ENCODE data around the gene ENTPD7.

The ENTPD7 gene

DNA sequence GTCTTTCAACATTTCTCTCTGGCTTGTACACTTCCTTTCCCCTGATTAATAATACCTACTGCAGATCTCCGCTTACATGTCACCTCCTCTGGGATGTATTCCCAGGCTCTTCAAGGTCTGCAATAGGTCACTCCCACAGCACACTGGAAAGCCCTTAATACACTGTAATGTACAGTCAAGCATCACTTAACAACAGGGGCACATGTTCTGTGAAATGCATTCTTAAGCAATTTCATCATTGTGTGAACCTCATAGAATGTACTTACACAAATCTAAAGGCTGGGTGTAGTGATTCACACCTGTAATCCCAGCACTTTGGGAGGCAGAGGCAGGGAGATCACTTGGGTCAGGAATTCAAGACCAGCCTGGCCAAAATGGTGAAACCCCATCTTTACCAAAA, 70.7 kb downstream of the ENTPD7 start:
- H3K79me2 ChIP-seq (ENCODE audit: insufficient read depth, low read length): peaks cover 39% of the 10 kb centered on the region
- no peaks in the 10 kb centered on the region for H3K9me3 ChIP-seq (ENCODE audit: insufficient read depth, low read length, severe bottlenecking)
- no peak overlapping the region for H2AFZ ChIP-seq (ENCODE audit: low read depth, low read length)
- DNase-seq (no peak), ATAC-seq (ENCODE audit: insufficient read depth, low read depth) (no peak)
- no peak overlapping the region for H3K4me2 ChIP-seq (ENCODE audit: insufficient read depth, low read length)
- no peak overlapping the region for H3K4me3 ChIP-seq (ENCODE audit: low read depth in 1 of 2, low read length in 2 of 2)
- H3K36me3 ChIP-seq (ENCODE audit: insufficient read depth, low read length): peaks cover 26% of the 10 kb centered on the region
- H3K4me1 ChIP-seq (ENCODE audit: insufficient read depth, low read length): peaks cover 30% of the 10 kb centered on the region
- no peak overlapping the region for H3K9ac ChIP-seq (ENCODE audit: low read depth, low read length)
- no peaks in the 10 kb centered on the region for H4K20me1 ChIP-seq (ENCODE audit: insufficient read depth, low read length)
- H3K27ac ChIP-seq (ENCODE audit: low read length): no peak overlapping the region
- H3K27me3 ChIP-seq (ENCODE audit: insufficient read depth, low read length, poor library complexity): no peaks in the 10 kb centered on the region
- TF ChIP-seq EZH2 (IDR thresholded peaks at IDR 0.05; ENCODE audit: borderline replicate concordance, low read depth, low read length, severe bottlenecking) (no peak), CTCF (IDR thresholded peaks at IDR 0.05; ENCODE audit: borderline replicate concordance, extremely low read depth, low read length, poor library complexity, severe bottlenecking) (no peak)

DNA sequence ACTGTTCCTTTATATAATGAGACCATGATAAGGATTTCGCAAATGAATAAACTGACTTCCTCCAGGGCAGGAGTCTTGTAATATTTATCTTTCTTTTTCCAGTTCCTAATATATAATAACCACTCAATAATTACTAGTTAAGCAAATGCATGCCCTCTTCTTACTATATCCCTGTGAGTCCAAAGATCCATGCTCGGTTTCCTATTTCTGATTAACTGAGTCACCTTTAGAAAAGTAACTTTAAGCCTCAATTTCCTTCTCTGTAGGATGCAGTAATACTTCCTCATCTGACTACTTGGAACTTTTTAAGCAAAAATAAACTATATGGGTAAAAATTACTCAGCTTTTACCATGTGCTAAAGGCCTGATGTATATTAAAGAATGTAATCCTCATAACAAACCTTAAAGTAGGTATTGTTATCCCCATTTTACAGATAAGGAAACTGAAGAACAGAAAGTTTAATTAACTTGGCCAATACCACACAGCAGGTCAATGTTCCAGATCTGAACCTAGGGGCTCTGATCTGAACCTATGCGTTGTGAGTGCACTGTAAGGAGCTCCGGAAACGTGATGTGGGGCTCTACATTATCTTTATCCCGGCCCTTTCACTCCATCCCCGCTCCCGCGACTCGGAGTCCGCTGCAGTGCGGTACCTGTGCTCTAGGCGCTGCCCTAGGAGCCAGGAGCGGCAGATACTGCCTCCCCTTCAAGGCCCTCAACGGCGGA, 72.2 kb downstream of the ENTPD7 start:
- no peaks in the 10 kb centered on the region for H3K9me3 ChIP-seq (ENCODE audit: insufficient read depth, low read length, severe bottlenecking)
- H2AFZ ChIP-seq (ENCODE audit: low read depth, low read length): peak overlapping the region; percentile 89
- H3K4me1 ChIP-seq (ENCODE audit: insufficient read depth, low read length): peaks cover 32% of the 10 kb centered on the region
- peaks cover 19% of the 10 kb centered on the region for H3K36me3 ChIP-seq (ENCODE audit: insufficient read depth, low read length)
- ATAC-seq (ENCODE audit: insufficient read depth, low read depth) (peak; percentile 65), DNase-seq (no peak)
- TF ChIP-seq EZH2 (IDR thresholded peaks at IDR 0.05; ENCODE audit: borderline replicate concordance, low read depth, low read length, severe bottlenecking) (no peak), CTCF (IDR thresholded peaks at IDR 0.05; ENCODE audit: borderline replicate concordance, extremely low read depth, low read length, poor library complexity, severe bottlenecking) (no peak)
- peak overlapping the region; percentile 63 to 80 for H3K4me3 ChIP-seq (ENCODE audit: low read depth in 1 of 2, low read length in 2 of 2)
- peaks cover 44% of the 10 kb centered on the region for H3K79me2 ChIP-seq (ENCODE audit: insufficient read depth, low read length)
- peak overlapping the region; percentile 70 for H3K4me2 ChIP-seq (ENCODE audit: insufficient read depth, low read length)
- no peaks in the 10 kb centered on the region for H4K20me1 ChIP-seq (ENCODE audit: insufficient read depth, low read length)
- peak overlapping the region; percentile 65 for H3K9ac ChIP-seq (ENCODE audit: low read depth, low read length)
- peak overlapping the region; percentile 81 for H3K27ac ChIP-seq (ENCODE audit: low read length)
- H3K27me3 ChIP-seq (ENCODE audit: insufficient read depth, low read length, poor library complexity): no peaks in the 10 kb centered on the region

DNA sequence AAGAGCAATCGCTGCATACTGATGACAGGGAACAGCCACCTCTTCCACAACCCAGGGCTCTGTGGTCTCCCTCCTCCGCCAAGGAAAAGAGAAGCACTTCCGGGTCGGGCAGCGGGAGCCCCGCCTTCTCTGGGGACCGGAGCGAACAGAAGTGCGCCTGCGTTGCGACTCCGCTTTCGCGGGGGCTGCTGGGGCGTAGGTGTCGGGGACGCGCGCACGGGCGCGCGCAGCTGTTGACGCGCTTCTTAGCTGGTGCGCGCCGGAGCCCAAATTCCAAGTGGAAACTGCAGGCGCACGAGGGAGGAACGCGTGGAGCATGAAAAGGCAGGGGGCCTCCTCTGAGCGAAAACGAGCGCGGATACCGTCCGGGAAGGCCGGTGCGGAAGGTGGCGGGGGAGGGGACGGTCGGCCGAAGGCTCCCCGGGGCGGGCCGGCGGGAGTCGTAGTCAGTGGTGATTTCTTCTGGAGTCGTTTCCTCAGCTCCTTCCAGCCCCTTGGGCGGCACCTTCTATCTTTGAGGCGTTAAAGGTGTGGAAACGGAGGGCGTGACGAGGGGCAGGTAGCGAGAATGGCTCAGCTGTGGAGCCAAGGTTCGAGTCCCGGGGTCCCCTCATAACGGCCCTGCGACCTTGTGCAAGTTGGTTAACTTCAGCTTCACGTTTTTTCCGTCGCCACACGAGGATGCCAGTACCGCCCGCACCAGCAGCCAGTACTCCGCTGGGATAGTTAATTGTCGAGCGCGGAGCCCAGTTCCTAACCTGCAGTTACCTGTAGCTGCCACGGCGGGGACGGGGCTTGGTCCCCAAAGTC, 72.9 kb downstream of the ENTPD7 start, which contains the start of the genes COX15 and CUTC:
Gene COX15 (minus strand): TSS at position 95 of the 810 bp plus-strand sequence. CDS start 78 bp downstream, at position 17.
Gene CUTC (plus strand): TSS at position 202 of the 810 bp plus-strand sequence. CDS start 115 bp downstream, at position 317.
- H3K4me3 ChIP-seq (ENCODE audit: low read depth in 1 of 2, low read length in 2 of 2): peak within 1 kb of the TSS; percentile 63 to 80
- H4K20me1 ChIP-seq (ENCODE audit: insufficient read depth, low read length): no peaks in the 10 kb centered on the region
- peak; percentile 97 for DNase-seq
- TF ChIP-seq EZH2 (IDR thresholded peaks at IDR 0.05; ENCODE audit: borderline replicate concordance, low read depth, low read length, severe bottlenecking): no peak
- TF ChIP-seq CTCF (IDR thresholded peaks at IDR 0.05; ENCODE audit: borderline replicate concordance, extremely low read depth, low read length, poor library complexity, severe bottlenecking): peak; percentile 49
- peak; percentile 93 for ATAC-seq (ENCODE audit: insufficient read depth, low read depth)
- H3K4me1 ChIP-seq (ENCODE audit: insufficient read depth, low read length): peaks cover 32% of the 10 kb centered on the region
- H2AFZ ChIP-seq (ENCODE audit: low read depth, low read length): peak within 1 kb of the TSS; percentile 89
- H3K4me2 ChIP-seq (ENCODE audit: insufficient read depth, low read length): peak within 1 kb of the TSS; percentile 71
- H3K9ac ChIP-seq (ENCODE audit: low read depth, low read length): peak within 1 kb of the TSS; percentile 65
- peaks cover 44% of the 10 kb centered on the region for H3K79me2 ChIP-seq (ENCODE audit: insufficient read depth, low read length)
- no peaks in the 10 kb centered on the region for H3K9me3 ChIP-seq (ENCODE audit: insufficient read depth, low read length, severe bottlenecking)
- peak within 1 kb of the TSS; percentile 81 for H3K27ac ChIP-seq (ENCODE audit: low read length)
- H3K36me3 ChIP-seq (ENCODE audit: insufficient read depth, low read length): peaks cover 21% of the 10 kb centered on the region
- no peaks in the 10 kb centered on the region for H3K27me3 ChIP-seq (ENCODE audit: insufficient read depth, low read length, poor library complexity)
